ENCODE data around the gene ABCA8. TPM values are rescaled to one million over a fixed set of nuclear protein-coding genes. Genes with fewer than 3 reads are reported as not detected.

The ABCA8 gene
- total RNA-seq, 4 donors from 2014 or later: 54.4 to 113 (median 71.3) TPM

DNA sequence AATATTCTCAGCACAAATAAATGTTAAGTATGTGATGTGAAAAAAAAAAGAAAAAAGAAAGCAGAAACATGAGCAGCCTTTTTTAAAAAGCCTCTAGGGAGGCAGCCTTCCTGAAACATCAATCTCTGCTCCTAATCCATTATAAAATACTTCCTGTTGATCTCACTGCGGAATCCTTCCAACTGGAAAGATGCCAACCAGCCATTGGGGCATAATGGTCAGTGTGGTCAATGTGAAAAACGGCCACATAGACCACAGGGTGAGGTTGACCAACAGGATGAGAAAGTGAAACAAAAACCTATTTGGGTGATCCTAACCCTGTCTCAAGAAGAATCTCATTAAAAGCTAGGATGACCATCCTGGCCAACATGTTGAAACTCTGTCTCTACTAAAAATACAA, 26.1 kb upstream of the ABCA8 start:
- peaks cover 5% of the 10 kb centered on the region for H3K27me3 ChIP-seq
- 27 to 67% methylated on average over 2 of the region's 2 CpGs for WGBS, 2 donors (ENCODE audit: low coverage in 1 of 2)
- H3K4me3 ChIP-seq: no peak overlapping the region
- peak overlapping the region in 1 of 4 donors; percentile 6 for H3K27ac ChIP-seq
- H3K9me3 ChIP-seq: no peaks in the 10 kb centered on the region
- H3K4me1 ChIP-seq: no peaks in the 10 kb centered on the region
- TF ChIP-seq POLR2A (IDR thresholded peaks at IDR 0.05) (no peak), CTCF (IDR thresholded peaks at IDR 0.05) (no peak), POLR2AphosphoS5 (IDR thresholded peaks at IDR 0.05) (no peak), EP300 (IDR thresholded peaks at IDR 0.05) (no peak)
- ATAC-seq: peak; percentile 78
- peaks cover 0 to 43% of the 10 kb centered on the region in 2 donors for H3K36me3 ChIP-seq

- Histone ChIP-seq H3K9me3 (no peaks in the 10 kb centered on the region), H3K4me1 (peaks cover 0 to 6% (median 0%) of the 10 kb centered on the region in 3 donors), H3K4me3 (no peak overlapping the region), H3K36me3 (peaks cover 0 to 26% of the 10 kb centered on the region in 2 donors), H3K27me3 (peaks cover 5% of the 10 kb centered on the region), H3K27ac (no peak overlapping the region)
- WGBS, 2 donors (ENCODE audit: low coverage in 1 of 2): 60 to 65% methylated on average over 2 to 3 of the region's 3 CpGs
- TF ChIP-seq POLR2A (IDR thresholded peaks at IDR 0.05) (no peak), POLR2AphosphoS5 (IDR thresholded peaks at IDR 0.05) (no peak)
- no peak for ATAC-seq
Measured at GRCh38 chr17:68973098-68973846, 18.1 kb upstream of the ABCA8 start.

GRCh38 chr17:68972119-68972704, 17.0 kb upstream of the ABCA8 start:
- 47 to 63% methylated on average over 3 to 4 of the region's 4 CpGs for WGBS, 2 donors (ENCODE audit: low coverage in 1 of 2)
- no peak overlapping the region for H3K27ac ChIP-seq
- H3K4me1 ChIP-seq: peaks cover 0 to 6% (median 0%) of the 10 kb centered on the region in 3 donors
- peaks cover 5% of the 10 kb centered on the region for H3K27me3 ChIP-seq
- no peaks in the 10 kb centered on the region for H3K9me3 ChIP-seq
- H3K4me3 ChIP-seq: no peak overlapping the region
- ATAC-seq: no peak
- peaks cover 0 to 23% of the 10 kb centered on the region in 2 donors for H3K36me3 ChIP-seq
- TF ChIP-seq CTCF (IDR thresholded peaks at IDR 0.05) (peak in 3 of 4 experiments; percentile 50 to 58 (median 55)), EP300 (IDR thresholded peaks at IDR 0.05) (no peak)

DNA sequence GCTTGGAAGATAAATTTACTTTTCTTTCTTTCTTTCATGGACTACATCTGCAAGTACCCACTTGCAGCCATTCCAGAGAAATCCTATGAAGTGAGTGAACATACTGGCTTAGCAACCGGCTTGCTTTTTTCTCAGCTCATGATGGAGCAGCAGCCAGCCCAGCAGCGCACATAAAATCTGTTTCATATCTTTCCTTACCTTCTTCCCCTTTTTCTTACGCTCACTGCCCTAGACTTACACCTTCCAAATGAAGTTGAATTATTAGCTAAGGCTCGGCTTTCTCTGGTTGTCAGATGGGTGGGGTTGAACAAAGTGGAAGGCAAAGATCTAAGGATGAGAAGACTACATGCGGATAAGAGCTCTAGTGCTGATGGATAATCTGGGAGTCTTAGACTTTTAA, 13.9 kb upstream of the ABCA8 start:
- 50 to 56% methylated on average over 3 to 4 of the region's 5 CpGs for WGBS, 2 donors (ENCODE audit: low coverage in 1 of 2)
- TF ChIP-seq EP300 (IDR thresholded peaks at IDR 0.05): no peak
- TF ChIP-seq CTCF (IDR thresholded peaks at IDR 0.05): no peak
- TF ChIP-seq POLR2A (IDR thresholded peaks at IDR 0.05): no peak
- TF ChIP-seq POLR2AphosphoS5 (IDR thresholded peaks at IDR 0.05): no peak
- H3K4me3 ChIP-seq: no peak overlapping the region

GRCh38 chr17:68963958-68964357, 8.8 kb upstream of the ABCA8 start:
- peak overlapping the region in 1 of 4 donors; percentile 3 for H3K27ac ChIP-seq
- H3K4me1 ChIP-seq: no peaks in the 10 kb centered on the region
- peak; percentile 94 for ATAC-seq
- H3K36me3 ChIP-seq: no peaks in the 10 kb centered on the region
- H3K27me3 ChIP-seq: no peaks in the 10 kb centered on the region
- H3K4me3 ChIP-seq: no peak overlapping the region
- 86% methylated on average over 3 to 4 of the region's 4 CpGs for WGBS, 2 donors (ENCODE audit: low coverage in 1 of 2)
- H3K9me3 ChIP-seq: no peaks in the 10 kb centered on the region
- TF ChIP-seq EP300 (IDR thresholded peaks at IDR 0.05) (no peak), POLR2AphosphoS5 (IDR thresholded peaks at IDR 0.05) (no peak), CTCF (IDR thresholded peaks at IDR 0.05) (no peak), POLR2A (IDR thresholded peaks at IDR 0.05) (no peak)

More for the DNA sequence above, 13.9 kb upstream of the ABCA8 start:
- no peak overlapping the region for H3K27ac ChIP-seq
- H3K27me3 ChIP-seq: no peaks in the 10 kb centered on the region
- no peak for ATAC-seq
- no peaks in the 10 kb centered on the region for H3K9me3 ChIP-seq
- H3K36me3 ChIP-seq: no peaks in the 10 kb centered on the region
- H3K4me1 ChIP-seq: peaks cover 0 to 6% (median 0%) of the 10 kb centered on the region in 3 donors

Data from gastroesophageal sphincter (tissue), 4 donors.